Adipocyte (in vitro differentiated cells): ENCODE measurements around the gene PARP16.
A peak's percentile ranks its signal among the peaks of the same experiment; 100 is the strongest.

Experiments
- DNase-seq: peaks from one replicate; pipeline ENCODE4 v3.0.0-alpha.2; 2015; ENCODE audit warnings: low read depth
- H3K27me3 ChIP-seq: replicated peaks from 2 replicates; pipeline ENCODE4 v1.7.0; 2013; ENCODE audit warnings: mild to moderate bottlenecking, low read length, moderate library complexity; ENCODE audit not compliant: control insufficient read depth, insufficient read depth
- H3K36me3 ChIP-seq: 2 replicates; pipeline ENCODE4 v1.7.0; 2013; ENCODE audit warnings: low read length, mild to moderate bottlenecking, moderate library complexity; ENCODE audit not compliant: control insufficient read depth, insufficient read depth, severe bottlenecking
- H3K4me1 ChIP-seq: 2 replicates; pipeline ENCODE4 v1.7.0; 2013; ENCODE audit warnings: mild to moderate bottlenecking, low read length, moderate library complexity; ENCODE audit not compliant: control insufficient read depth, insufficient read depth
- H3K4me3 ChIP-seq: 2 replicates; pipeline ENCODE4 v1.7.0; 2013; ENCODE audit warnings: mild to moderate bottlenecking, low read length, moderate library complexity
- H3K9ac ChIP-seq: 2 replicates; pipeline ENCODE4 v1.7.0; 2013; ENCODE audit warnings: mild to moderate bottlenecking, low read length, moderate library complexity
- H3K9me3 ChIP-seq: 2 replicates; pipeline ENCODE4 v1.7.0; 2013; ENCODE audit warnings: mild to moderate bottlenecking, low read length, moderate library complexity; ENCODE audit not compliant: control insufficient read depth

PARP16 gene

GRCh38 chr15:65222891-65223290 is 63.8 kb downstream of the PARP16 start:
- no peaks in the 10 kb centered on the region for H3K9me3 ChIP-seq
- H3K9ac ChIP-seq = no peak overlapping the region
- DNase-seq = no peak

GRCh38 chr15:65221697-65222096 is 65.0 kb downstream of the PARP16 start:
- Histone ChIP-seq H3K4me3 (no peak overlapping the region), H3K27me3 (no peaks in the 10 kb centered on the region), H3K9ac (no peak overlapping the region), H3K4me1 (no peaks in the 10 kb centered on the region), H3K9me3 (no peaks in the 10 kb centered on the region), H3K36me3 (no peaks in the 10 kb centered on the region)
- no peak for DNase-seq

More at GRCh38 chr15:65222891-65223290, 63.8 kb downstream of the PARP16 start:
- Histone ChIP-seq H3K4me1 (no peaks in the 10 kb centered on the region), H3K4me3 (no peak overlapping the region), H3K27me3 (no peaks in the 10 kb centered on the region), H3K36me3 (no peaks in the 10 kb centered on the region)

GRCh38 chr15:65219137-65219536 is 67.5 kb downstream of the PARP16 start:
- H3K4me1 ChIP-seq = peaks cover under 1% of the 10 kb centered on the region
- no peak for DNase-seq
- no peak overlapping the region for H3K9ac ChIP-seq
- H3K36me3 ChIP-seq = no peaks in the 10 kb centered on the region
- no peak overlapping the region for H3K4me3 ChIP-seq
- H3K9me3 ChIP-seq = no peaks in the 10 kb centered on the region
- no peaks in the 10 kb centered on the region for H3K27me3 ChIP-seq

DNA sequence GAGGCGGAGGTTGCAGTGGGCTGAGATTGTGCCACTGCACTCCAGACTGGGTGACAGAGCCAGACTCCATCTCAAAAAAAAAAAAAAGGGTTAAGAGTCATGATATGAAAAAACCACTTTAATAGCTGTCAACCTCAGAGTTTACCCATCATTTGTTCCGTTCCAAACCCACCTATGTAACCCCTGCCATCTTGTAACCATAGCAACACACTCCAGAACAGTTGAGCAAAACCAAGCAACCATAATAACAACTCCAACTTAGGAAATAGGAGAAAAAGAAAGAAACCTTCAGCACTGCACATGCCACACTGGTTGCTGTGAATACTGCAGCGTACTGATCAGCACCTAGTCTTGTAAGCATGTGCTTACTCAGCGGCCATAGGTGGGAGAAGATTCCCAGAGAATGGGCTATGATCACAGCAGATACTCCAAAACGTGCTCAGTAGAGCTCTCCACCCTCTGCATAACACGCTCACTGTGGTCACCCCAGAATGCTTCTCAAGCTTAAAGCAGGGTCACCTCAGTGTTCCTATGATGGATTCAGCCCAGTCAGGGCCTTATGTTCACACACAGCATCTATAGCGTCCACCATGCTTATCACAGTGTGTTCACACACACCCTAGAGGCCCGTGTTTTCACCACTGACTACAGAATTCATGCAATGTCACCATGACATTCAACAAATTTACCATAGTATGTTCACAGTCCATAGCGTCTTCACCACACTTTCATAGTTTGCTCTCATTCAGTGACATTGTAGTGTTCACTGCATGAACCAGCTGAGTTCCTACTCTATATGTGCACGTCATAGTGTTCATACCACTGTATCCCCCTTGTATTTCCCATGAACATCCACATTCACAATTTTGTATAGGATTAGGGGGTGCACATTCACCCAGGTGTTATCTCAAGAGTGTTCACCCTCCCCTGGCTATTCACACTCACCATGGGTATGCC is 68.9 kb downstream of the PARP16 start:
- Histone ChIP-seq H3K9ac (no peak overlapping the region), H3K27me3 (no peaks in the 10 kb centered on the region), H3K9me3 (no peaks in the 10 kb centered on the region), H3K4me1 (peaks cover 13% of the 10 kb centered on the region), H3K4me3 (no peak overlapping the region), H3K36me3 (no peaks in the 10 kb centered on the region)
- DNase-seq = no peak

DNA sequence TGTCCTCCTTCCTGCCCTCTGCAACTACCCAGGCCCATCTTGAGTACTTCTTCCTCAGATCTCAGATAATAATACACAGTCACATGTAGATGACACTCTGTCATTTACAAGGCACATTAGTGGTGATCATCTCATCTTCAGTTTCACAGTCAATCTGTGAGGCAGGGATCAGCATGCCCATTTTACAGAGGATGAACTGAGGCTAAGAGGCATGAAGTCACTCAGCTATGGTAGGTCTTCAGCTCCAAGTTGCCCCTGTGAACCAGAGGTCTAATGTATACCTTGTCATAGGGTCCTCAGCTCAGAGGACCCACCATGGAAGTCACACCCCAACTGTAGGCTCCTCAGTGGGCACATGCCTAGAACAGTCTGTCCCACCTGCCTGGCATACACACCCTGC is 71.2 kb downstream of the PARP16 start:
- no peaks in the 10 kb centered on the region for H3K36me3 ChIP-seq
- no peak overlapping the region for H3K4me3 ChIP-seq
- peaks cover 36% of the 10 kb centered on the region for H3K4me1 ChIP-seq
- H3K9me3 ChIP-seq = no peaks in the 10 kb centered on the region
- no peak for DNase-seq
- H3K9ac ChIP-seq = no peak overlapping the region
- no peaks in the 10 kb centered on the region for H3K27me3 ChIP-seq

DNA sequence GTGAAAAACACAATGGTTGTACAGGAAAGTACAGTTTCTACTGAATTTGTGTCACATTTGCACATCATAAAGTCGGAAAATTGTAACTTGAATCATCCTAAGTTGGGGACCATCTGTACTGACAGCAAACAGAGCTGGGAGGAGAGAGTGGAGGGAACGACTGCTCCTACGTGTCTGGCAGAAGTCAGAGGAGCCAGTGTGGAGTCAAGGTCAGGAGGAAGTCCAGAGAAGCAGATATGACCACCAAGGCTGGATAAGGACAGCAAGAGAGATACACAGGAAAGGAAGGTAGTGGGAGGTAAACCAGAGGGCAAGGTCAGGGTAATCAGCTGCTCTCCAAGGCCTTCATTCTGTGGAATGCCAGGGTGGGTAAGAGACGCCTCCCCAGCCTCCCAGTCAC is 72.7 kb downstream of the PARP16 start:
- DNase-seq = no peak
- H3K4me3 ChIP-seq = no peak overlapping the region

DNA sequence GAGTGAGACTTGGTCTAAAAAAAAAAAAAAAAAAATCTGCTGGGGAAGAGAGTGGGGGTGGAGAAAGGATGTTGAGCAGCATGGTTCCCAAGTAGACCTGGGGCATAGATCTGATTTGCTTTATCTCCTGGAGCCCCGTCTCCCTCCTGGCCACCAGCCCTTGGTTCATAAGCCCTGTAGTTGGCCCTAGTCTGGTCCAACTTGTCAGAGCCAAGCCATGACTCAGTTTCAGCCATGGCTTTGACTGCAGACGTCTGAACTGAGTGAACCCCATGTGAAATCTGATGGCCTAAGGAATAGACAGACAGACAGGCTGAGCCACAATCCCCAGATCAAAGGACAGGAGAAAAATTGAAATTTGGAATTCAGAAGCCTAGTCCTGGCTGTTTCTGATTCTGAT is 73.4 kb downstream of the PARP16 start:
- no peak for DNase-seq
- H3K4me1 ChIP-seq = peaks cover 50% of the 10 kb centered on the region
- no peaks in the 10 kb centered on the region for H3K27me3 ChIP-seq
- H3K36me3 ChIP-seq = no peaks in the 10 kb centered on the region
- H3K4me3 ChIP-seq = no peak overlapping the region
- H3K9me3 ChIP-seq = no peaks in the 10 kb centered on the region
- no peak overlapping the region for H3K9ac ChIP-seq

More for the DNA sequence above, 72.7 kb downstream of the PARP16 start:
- Histone ChIP-seq H3K9me3 (no peaks in the 10 kb centered on the region), H3K9ac (no peak overlapping the region), H3K36me3 (no peaks in the 10 kb centered on the region), H3K4me1 (peaks cover 50% of the 10 kb centered on the region), H3K27me3 (no peaks in the 10 kb centered on the region)

GRCh38 chr15:65212097-65212496 is 74.6 kb downstream of the PARP16 start:
- H3K4me3 ChIP-seq = no peak overlapping the region
- no peaks in the 10 kb centered on the region for H3K27me3 ChIP-seq
- H3K36me3 ChIP-seq = no peaks in the 10 kb centered on the region
- peaks cover 50% of the 10 kb centered on the region for H3K4me1 ChIP-seq
- H3K9me3 ChIP-seq = no peaks in the 10 kb centered on the region
- no peak for DNase-seq
- peak overlapping the region; percentile 46 for H3K9ac ChIP-seq

DNA sequence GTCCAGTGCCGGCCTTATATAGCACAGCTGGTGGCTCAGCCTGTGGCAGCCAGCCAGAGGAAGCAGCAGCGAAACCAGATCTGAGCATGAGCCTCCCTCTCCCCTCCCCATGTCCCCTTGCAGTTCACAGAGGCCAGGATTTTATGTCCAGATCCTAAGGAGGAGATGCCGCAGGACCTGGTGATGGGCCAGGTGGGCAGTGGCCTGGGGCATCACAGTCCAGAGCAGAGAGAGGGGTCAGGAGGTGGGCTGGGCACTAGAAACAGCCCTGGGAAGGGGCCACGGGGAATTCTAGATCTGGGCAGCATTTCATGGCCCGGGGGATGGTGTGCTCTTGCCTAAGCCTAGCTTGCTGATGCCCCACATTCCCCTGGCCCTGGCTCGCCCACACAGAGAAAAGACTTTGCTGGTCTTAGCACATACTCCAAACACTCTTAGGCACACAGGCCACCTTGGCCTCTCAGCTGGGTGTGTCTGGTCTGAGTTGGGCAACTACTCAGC is 75.2 kb downstream of the PARP16 start:
- H3K9ac ChIP-seq = peak overlapping the region; percentile 56
- H3K9me3 ChIP-seq = no peaks in the 10 kb centered on the region
- H3K36me3 ChIP-seq = no peaks in the 10 kb centered on the region
- H3K4me1 ChIP-seq = peaks cover 50% of the 10 kb centered on the region
- no peaks in the 10 kb centered on the region for H3K27me3 ChIP-seq
- H3K4me3 ChIP-seq = peak overlapping the region; percentile 36
- DNase-seq = peak; percentile 72

- Histone ChIP-seq H3K9me3 (no peaks in the 10 kb centered on the region), H3K4me3 (peak within 1 kb of the TSS; percentile 36), H3K4me1 (peaks cover 50% of the 10 kb centered on the region), H3K27me3 (no peaks in the 10 kb centered on the region), H3K9ac (peak within 1 kb of the TSS; percentile 56), H3K36me3 (no peaks in the 10 kb centered on the region)
- no peak for DNase-seq
Measured at GRCh38 chr15:65210770-65211481, 75.8 kb downstream of the PARP16 start, which contains the start of gene CILP. TSS of gene CILP (minus strand) at chr15:65211473. CDS start at chr15:65209755, 1,718 bp downstream.
